Breast epithelium (tissue), 3 donors: ENCODE data around the gene PRSS50.

Experiments
- POLR2A ChIP-seq: fragments of 450-650 bp; IDR thresholded peaks from one replicate; pipeline ENCODE4 v1.6.1; 2016; ENCODE audit warnings: antibody characterized with exemption, mild to moderate bottlenecking, moderate library complexity
- POLR2AphosphoS5 ChIP-seq, 3 donors: sonication (generic); formaldehyde crosslinking; IDR thresholded peaks; one replicate each; pipeline ENCODE4 v1.6.1; 2017; ENCODE audit warnings: antibody characterized with exemption in 3 of 3
- TF ChIP-seq, protein P1 (sequence below), 3 donors: fragments of 450-650 bp; IDR thresholded peaks; one replicate each; pipeline ENCODE4 v1.5.1; 2016 to 2017; ENCODE audit warnings: antibody characterized with exemption in 3 of 3, mild to moderate bottlenecking in 3 of 3, moderate library complexity in 3 of 3

DNA sequence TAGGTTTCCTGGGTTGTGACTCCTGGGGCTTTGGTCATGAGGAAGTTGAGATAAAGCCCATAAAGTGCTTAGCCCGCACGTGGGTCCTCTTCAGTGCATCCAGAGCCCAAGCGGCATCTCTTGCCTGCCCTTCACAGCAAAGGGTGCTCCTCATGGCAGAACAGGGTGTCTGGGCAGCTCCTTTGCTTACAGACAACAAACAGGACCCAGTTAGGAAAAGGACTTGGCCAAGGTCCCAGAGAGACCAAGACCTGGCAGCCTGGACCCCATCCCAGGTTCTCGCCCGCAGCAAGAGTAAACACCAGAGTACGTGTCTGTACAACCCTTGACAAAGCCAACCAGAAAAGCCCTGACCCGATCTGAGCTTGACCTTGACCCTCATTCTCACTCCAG lies 51.2 kb downstream of the PRSS50 start:
- TF ChIP-seq, protein P1, sequence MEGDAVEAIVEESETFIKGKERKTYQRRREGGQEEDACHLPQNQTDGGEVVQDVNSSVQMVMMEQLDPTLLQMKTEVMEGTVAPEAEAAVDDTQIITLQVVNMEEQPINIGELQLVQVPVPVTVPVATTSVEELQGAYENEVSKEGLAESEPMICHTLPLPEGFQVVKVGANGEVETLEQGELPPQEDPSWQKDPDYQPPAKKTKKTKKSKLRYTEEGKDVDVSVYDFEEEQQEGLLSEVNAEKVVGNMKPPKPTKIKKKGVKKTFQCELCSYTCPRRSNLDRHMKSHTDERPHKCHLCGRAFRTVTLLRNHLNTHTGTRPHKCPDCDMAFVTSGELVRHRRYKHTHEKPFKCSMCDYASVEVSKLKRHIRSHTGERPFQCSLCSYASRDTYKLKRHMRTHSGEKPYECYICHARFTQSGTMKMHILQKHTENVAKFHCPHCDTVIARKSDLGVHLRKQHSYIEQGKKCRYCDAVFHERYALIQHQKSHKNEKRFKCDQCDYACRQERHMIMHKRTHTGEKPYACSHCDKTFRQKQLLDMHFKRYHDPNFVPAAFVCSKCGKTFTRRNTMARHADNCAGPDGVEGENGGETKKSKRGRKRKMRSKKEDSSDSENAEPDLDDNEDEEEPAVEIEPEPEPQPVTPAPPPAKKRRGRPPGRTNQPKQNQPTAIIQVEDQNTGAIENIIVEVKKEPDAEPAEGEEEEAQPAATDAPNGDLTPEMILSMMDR (IDR thresholded peaks at IDR 0.05) = no peak
- no peak for TF ChIP-seq POLR2AphosphoS5 (IDR thresholded peaks at IDR 0.05)
- no peak for TF ChIP-seq POLR2A
